HG03097 (cell line): ENCODE data around the gene ANK3.

Experiments
- ATAC-seq: cut with Tn5 transposase; IDR thresholded peaks from one replicate; pipeline ENCODE4 v1.9.1; 2021; ENCODE audit not compliant: unreplicated experiment, low FRiP score

ANK3 gene

DNA sequence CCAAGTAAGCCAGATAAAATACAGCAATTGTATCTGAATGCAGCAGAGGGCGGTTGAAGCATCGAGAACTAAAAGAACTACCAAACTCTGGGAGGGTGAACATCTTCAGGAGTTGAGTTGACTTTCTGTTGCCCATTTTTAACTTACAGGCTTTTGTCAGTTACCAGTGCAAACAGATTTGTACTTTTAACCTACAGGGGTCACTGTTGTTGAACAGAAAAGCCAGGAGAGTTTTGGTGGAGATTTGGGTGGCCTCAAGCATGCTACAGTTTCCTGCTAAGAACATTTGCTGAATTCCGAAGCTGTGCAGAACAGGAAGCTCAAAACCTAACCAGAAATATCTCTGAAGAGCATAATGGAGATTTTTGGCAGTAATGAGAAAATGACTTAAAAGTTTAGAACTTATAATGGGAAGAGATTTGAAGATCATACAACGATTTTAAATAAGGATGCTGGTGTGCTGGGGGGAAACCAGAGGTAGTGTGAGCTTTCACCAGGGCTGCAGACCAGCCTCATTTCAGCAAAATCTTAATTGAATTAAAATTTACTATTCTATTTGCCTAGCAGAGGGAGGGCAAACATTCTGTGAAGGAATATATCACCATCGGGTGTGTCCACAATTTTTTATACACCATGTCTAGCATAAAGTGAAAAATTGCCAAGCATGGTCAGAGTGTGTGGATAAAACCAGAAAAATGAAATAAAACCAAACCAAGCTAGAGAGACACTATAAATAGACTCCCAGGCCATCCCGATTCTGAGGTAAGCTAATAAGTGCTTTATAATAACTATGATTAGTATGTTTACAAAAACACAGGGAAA is 274.7 kb downstream of the ANK3 start:
- peak; percentile 54 for ATAC-seq

DNA sequence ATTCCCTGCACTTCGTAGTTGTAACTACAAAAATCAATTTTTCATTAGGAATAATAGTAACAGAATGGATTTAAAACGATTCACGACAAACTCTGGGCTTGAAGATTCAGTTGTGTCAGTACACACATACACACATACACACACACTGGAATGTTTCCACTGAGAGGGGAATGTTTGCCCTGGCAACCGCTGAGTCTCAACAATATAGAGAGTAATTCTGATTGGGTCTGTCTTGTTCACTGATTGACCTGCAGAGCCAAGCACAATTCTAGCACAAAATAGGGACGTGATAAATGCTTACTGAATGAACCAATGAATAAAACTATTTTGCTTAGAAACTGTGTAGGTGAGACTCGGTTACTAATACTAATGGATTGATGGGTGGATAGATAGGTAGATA is 278.9 kb downstream of the ANK3 start:
- ATAC-seq, result no peak

DNA sequence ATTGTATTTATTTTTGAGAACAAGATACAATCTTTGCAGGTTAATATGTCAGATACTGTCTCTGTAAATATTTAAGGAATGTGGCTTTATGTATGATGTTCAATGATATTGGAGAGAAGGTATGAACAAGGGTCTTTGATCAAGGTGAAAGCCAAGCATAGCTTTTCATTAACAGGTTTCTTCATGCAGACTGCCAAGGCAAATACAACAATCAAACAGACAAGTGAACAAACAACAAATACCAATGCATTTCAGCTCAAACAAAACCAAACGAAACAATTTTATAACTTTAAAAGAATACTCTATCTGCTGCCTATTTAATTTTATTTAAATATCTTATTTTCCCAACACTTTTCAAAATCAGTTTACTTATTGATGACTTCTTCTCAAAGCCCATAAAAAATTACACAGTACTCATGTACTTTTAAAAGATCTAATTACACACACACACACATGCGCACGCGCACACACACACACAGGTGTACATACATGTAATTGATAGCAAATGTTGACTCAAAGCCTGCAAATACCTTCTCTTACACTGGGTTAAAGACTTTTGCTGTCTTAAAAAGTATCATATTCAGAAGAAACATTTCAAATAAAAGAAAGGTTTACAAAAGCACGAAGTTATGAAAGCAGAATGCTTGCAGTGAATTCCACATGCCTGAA is 282.2 kb downstream of the ANK3 start:
- ATAC-seq, result no peak

GRCh38 chr10:60105295-60105695 is 284.4 kb downstream of the ANK3 start:
- no peak for ATAC-seq

DNA sequence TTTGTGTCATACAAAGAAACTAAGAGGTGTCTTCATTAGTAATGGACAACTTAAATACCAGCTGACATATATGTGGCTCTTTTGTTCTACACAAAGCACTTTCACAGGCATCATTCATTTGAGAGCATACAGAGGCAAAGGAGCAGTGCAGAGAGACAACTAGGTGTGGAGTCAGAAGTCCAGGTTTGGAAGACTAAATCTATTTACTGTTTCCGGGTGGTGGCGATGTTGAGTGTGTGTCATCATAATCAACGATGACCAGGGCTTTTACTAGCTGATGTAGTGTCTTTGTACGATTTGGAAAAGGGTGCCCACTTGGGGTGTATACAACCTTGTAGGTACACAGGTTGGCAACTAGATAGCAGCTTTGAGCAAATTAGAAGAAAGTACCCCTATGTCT is 287.9 kb downstream of the ANK3 start:
- no peak for ATAC-seq

GRCh38 chr10:60099998-60100747 is 289.5 kb downstream of the ANK3 start:
- ATAC-seq, result no peak

DNA sequence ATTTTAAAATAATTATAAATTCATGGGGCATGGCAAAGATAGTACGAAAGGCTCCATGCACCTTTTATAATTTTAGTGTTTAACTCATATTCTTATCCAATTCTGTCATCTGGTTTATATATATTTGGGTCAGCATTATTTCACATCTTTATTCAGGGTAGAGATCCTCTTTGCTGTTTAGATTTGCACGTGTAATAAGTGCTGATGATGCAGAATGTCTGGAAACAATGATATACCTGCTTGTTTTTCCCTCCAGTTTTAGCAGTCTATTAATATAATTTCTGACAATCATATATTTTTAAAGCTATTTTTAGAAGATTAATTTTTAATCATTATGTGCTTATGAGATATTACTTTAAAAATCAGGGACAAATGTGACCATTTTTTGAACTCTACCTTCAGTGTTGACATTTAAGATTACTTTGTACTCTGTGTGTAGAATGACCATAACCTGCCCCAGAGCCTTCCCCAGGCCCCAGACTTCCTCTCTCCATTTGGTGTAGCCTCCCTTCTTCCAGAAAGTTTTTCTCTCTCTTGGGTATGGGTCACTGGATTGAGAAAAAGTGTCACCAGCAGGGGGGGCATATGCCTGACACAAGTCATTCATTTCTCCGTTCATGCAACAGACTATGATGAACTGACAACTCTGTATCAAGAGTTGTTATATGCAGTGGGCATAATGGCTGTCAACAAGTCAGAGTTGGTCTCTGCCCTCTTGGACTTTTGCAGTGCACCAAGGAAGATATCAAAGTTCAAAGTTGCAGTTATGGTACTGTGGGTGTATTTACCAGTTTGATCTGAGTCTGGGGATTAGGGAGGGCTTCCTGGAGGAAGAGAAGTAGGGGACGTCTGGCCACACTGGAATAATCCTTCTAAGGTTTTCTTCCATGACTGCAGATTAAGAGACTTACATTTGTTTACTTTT is 290.7 kb downstream of the ANK3 start:
- no peak for ATAC-seq

DNA sequence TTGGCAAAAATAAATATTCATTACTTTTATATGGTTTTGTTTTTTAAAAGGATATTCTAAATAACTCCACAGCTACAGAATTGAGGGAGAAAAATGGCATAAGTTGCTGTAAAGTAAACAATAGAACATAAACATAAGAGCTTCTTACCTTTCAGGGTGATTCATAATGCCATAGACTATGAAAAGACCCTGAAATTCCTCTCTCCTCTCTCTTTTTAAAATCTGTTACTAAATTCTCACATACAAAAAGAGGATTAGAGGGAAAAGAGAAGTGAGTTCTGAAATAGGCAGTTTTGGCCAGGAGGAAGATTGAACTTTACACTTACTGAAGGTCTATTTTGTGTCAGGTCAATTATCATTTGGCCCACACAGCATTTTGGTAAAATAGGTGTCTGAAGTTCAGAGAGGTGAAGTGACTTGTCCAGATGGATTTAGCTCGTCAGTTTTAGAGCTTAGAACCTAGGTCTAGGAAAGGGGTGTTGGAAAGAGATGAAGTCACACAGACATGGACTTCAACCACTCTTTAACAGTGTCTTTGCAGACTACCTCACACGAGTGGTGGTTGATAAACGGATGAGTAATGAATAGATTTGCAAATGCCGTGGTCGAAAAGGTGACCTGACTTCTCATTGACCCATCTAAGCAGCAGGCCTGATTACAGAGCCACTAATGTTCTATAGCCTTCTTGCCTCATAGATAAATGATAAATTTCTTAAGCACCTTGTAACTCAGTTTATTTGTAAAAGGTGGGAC is 292.7 kb downstream of the ANK3 start:
- peak; percentile 73 for ATAC-seq

- ATAC-seq, result no peak
Observed at GRCh38 chr10:60093317-60093716, 296.4 kb downstream of the ANK3 start.

DNA sequence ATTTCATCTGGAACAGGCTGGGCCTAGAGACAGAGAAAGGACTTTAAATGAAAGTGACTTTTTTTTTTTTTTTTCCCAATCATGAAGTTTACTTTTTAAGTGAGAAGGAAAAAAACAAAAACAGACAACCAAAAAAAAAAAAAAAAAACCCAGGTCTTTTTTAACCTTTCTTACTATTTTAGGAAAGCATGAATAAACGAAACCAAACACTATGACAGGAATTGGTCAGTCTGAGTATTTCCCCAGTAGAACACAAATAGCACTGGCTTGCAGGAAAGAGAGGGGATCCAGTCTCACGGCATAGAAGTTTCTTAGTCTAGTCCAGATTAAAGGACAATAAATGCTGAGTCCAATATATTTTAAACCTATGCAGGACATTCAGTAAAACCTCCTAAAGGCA is 302.8 kb downstream of the ANK3 start:
- ATAC-seq, result peak; percentile 75

DNA sequence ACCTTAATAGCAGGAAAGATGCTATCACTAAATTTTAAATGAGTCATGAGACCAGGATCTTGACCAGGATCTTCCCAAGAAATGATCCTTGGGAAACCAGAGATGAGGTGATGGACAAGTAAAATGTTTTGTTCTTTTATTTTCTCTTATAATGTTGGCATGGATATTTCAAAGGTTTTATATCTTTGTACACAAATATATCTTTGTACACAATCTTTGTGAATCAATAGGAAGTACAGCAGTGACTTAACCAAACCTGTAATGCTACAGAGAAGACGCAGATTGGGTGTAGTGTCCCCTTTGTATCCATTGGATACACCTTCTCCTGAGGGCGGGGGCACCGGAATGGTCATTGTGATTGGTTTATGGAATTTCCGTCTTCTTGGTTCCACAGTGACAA is 303.3 kb downstream of the ANK3 start:
- ATAC-seq, result no peak

DNA sequence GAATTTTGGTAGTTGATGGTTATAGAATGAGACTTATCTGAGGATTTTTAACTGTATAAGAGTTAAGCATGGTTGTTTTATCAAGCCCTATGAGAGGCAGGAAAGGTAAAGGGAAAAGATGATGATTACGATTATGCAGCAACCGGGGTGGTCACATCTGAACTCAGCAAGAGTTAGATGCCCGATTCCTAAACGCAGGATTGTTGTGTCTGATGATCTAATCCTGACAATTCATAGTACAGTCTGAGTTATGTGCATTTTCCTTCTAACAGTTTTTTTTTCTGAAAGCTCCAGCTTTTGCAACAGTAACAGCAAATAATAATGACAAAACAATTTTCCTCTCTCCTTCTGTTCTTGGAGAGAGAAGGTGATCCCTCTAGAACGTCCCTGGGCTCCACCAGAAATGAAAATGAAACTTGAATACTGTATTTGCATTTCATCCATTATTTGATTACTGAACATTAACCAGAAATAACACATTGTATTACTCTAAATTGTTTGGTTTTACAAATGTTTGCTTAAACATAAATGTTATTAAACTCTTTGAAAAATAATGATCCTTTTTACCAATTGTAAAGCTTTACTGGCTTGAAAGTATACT is 306.8 kb downstream of the ANK3 start:
- ATAC-seq, result no peak

GRCh38 chr10:60082341-60082740 is 307.3 kb downstream of the ANK3 start:
- ATAC-seq, result no peak

DNA sequence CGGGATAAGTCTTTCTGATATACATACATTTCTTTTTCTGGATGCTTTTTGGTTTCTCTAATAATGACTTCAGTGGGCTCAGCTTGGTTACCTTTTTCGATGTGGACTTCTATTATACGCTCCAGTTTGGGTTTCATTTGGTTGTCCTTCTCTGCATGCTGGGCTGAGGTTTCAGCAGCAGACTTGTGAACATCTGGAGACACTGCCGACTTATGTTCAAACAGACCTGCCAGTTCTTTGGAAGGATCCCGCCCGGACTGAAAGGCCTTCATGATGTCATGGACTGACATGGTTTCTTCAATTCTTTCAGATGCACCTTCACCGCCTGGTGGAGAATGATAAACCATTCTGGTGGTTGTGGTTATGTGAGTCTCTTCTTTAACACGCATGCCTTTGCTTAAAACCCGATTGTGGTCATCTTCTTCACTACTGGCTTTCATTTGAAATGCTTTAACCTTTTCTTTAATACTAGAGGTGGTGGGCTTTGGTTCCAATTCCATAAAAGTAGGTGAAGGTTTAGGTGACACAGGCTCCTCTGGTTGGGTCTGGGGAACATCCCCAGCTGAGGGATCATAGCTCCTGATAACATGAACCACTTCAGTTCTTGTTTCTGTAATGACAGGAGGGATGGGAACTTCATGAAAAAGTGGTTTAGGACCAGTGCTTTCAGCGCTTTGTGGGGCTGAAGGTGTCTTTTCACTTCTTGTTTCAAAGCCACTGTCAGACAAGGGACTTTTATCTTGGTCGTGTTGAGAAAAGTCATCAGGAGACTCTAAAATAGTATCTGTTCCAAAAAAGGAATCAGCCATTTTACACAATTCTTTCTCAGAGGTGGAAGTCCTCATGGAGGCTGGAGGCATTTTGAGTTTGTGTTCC is 315.7 kb downstream of the ANK3 start:
- ATAC-seq, result peak; percentile 88

- no peak for ATAC-seq
Observed at GRCh38 chr10:60073397-60073780, 316.3 kb downstream of the ANK3 start.

DNA sequence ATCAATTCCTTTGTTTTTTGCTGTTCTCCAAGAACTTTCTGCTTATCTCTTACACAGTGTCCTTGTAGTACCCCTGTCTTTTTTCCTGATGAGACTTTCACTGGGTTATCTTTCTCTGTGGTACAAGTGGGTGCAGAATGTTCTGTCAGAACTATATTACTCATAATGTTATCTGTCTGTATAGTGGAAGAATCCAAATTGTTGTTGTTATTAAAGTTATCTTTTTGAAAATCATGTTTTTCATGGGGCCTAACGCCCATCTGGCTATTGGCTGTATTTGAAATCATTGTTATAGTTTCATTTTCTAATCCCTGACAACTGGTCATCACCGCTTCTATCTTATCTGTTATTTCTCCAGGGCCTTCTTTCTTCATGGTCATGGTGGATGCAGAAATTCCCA is 320.4 kb downstream of the ANK3 start:
- ATAC-seq, result no peak

DNA sequence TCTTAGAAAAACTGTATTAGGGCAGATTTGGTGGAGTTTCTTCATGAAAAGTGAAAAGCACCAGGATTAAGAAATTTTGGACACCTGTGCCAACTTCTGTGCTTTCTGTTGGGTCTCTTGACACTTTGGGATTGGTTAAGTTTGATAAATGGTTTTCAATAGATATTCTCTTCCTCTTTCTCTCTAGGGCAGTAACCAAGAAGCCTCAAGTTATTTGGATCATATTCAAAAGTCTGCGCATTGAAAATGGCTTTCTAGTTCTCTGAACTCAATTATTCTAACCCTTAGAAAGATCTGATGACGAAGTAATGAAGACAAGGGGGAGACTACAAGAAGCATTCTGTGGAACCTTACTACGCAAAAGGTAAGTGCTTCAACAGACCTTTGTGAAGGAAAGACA is 339.3 kb downstream of the ANK3 start:
- no peak for ATAC-seq

DNA sequence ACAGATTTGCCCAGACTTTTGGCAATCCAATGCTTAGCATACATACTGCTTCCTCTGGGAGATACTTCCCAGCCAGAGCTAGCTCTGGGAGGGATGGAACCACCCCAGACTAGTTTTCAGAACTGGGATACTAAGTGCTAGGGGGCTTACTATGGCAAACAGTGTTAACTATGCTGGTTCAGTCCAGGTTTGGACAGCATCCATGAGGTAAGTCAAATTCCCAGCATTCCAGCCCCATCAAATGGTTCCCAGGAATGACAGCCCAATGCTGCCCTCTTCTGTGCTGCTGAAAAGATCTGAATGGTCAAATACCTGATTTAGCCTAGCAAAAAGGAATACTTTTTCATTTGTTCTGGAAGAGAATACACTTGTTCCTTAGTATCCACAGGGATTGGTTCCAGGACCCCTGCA is 341.6 kb downstream of the ANK3 start:
- ATAC-seq, result no peak
